GM18519 (cell line): ENCODE results near the gene SLC25A26.

ENCODE experiments used
- ATAC-seq: cut with Tn5 transposase; IDR thresholded peaks from one replicate; pipeline ENCODE4 v1.9.1; 2021; ENCODE audit warnings: mild to moderate bottlenecking, moderate library complexity; ENCODE audit not compliant: unreplicated experiment, low FRiP score

The SLC25A26 gene

GRCh38 chr3:66392966-66393332, 172.1 kb downstream of the SLC25A26 start:
- no peak for ATAC-seq

- ATAC-seq, result no peak
Measured at GRCh38 chr3:66393333-66394005, 172.7 kb downstream of the SLC25A26 start.

- ATAC-seq, result peak; percentile 80
Measured at GRCh38 chr3:66394019-66394752, 173.4 kb downstream of the SLC25A26 start.

- no peak for ATAC-seq
Measured at GRCh38 chr3:66394753-66395249, 174.0 kb downstream of the SLC25A26 start.

- no peak for ATAC-seq
Measured at GRCh38 chr3:66395635-66396034, 174.8 kb downstream of the SLC25A26 start.

- ATAC-seq, result no peak
Measured at GRCh38 chr3:66396161-66396760, 175.5 kb downstream of the SLC25A26 start.

GRCh38 chr3:66396888-66397287, 176.1 kb downstream of the SLC25A26 start:
- no peak for ATAC-seq

GRCh38 chr3:66397745-66398144, 176.9 kb downstream of the SLC25A26 start:
- no peak for ATAC-seq

- ATAC-seq, result no peak
Measured at GRCh38 chr3:66398228-66399025, 177.6 kb downstream of the SLC25A26 start.

GRCh38 chr3:66399529-66400232, 178.9 kb downstream of the SLC25A26 start:
- ATAC-seq, result no peak

- no peak for ATAC-seq
Measured at GRCh38 chr3:66400411-66401156, 179.8 kb downstream of the SLC25A26 start.

- ATAC-seq, result no peak
Measured at GRCh38 chr3:66401157-66401550, 180.4 kb downstream of the SLC25A26 start.

- no peak for ATAC-seq
Measured at GRCh38 chr3:66401675-66402491, 181.1 kb downstream of the SLC25A26 start.

- ATAC-seq, result no peak
Measured at GRCh38 chr3:66402596-66403290, 181.9 kb downstream of the SLC25A26 start.

- ATAC-seq, result no peak
Measured at GRCh38 chr3:66403323-66403990, 182.7 kb downstream of the SLC25A26 start.

GRCh38 chr3:66404197-66404596, 183.4 kb downstream of the SLC25A26 start:
- no peak for ATAC-seq

- ATAC-seq, result no peak
Measured at GRCh38 chr3:66404903-66405700, 184.3 kb downstream of the SLC25A26 start.
